ENCODE measurements around the gene AFAP1L2.

The AFAP1L2 gene

GRCh38 chr10:114283535-114284234 lies 120.6 kb downstream of the AFAP1L2 start:
- no peak for DNase-seq

GRCh38 chr10:114283091-114283490 lies 121.2 kb downstream of the AFAP1L2 start:
- no peak for DNase-seq

DNA sequence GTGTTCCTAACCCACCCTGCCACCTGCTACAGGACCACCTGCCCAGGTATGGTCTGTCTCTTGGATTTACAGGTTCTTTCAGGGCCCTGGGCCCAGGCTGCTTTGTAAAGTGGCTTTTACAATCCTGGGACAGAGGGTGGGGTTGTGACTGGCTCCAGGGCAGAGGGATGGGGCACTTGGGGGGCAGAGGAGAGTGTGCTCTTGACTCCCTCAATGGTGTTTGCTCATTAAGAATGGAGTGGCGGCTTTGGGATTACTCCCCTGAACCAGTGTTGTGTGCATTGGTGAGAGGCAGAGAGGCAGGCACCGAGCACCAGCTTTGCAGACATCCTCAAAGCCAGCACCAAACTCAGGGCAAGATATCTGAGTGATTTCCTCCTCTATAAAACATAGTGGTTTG lies 121.8 kb downstream of the AFAP1L2 start:
- DNase-seq: no peak

GRCh38 chr10:114281461-114281860 lies 122.8 kb downstream of the AFAP1L2 start:
- DNase-seq: no peak

- DNase-seq: no peak
Measured at GRCh38 chr10:114281006-114281405, 123.3 kb downstream of the AFAP1L2 start.

DNA sequence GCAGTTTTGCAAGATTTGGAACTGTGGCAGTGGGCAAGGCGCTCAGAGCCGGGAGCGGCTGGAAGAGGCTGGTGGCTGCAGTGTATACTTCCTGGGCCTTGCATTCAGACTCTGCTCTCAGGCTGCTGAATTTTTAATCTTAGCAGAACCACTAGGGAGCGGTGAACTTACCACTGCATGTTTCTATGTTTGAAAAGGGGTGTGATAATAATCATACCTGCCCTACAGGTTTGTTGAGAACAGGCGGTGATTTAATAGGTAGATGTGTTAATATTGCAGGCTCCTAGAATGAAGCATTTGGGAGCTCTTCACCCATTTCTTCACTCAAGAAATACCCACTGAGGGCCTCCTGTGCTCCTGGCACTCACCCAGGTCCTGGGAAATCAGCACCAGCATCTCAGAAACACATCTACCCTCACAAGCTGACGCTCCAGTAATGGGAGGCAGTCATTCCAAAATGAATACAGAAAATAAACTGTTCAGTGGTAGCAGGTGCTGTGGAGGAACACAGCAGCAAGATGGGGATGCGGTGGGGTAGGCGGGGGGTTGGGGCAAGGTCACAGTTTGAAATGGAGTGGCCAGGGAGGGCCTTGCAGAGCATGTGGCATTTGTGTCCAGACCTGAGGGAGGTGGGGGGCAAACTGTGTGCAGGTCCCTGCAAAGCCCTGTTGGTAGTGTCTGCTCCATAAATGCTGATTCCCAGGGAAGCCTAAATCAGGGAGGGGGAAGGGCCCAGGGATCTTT lies 124.2 kb downstream of the AFAP1L2 start:
- no peak for DNase-seq

GRCh38 chr10:114279289-114279688 lies 125.0 kb downstream of the AFAP1L2 start:
- no peak for DNase-seq

DNA sequence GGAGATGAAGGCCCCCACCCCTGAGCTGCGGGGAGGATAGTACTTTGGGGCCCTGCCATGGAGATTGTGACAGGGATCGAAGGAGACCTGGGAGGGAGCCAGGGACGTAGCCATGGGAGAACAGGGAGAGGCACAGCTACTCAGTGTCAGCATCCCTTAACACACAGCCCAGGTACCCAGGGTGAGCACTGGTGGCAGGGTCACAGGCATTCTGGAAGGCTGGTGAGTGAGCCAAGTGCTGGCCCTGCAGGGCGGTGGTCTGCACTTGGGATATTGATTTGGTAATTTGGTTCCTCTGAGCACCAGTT lies 125.5 kb downstream of the AFAP1L2 start:
- no peak for DNase-seq

GRCh38 chr10:114278140-114278883 lies 126.0 kb downstream of the AFAP1L2 start:
- DNase-seq: no peak

- DNase-seq: no peak
Measured at GRCh38 chr10:114276671-114277070, 127.6 kb downstream of the AFAP1L2 start.

DNA sequence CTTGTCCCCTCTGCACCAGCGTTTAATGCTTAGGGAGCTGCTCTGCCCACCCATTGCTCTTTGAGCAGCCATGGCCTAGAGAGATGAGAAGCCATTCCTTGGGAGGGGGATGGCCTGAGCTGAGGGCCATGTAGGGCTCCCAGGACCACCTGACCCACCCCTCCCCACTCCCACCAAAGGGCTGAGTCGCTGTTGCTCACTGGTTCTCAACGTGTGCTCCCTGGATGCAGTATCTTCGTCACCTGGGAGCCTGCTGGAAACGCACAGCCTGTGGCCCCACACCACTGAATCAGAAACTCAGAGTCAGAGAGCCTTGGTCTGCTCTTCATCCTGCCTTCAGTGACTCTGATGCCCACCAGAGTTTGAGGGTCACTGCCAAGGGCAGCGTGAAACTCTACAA lies 128.2 kb downstream of the AFAP1L2 start:
- no peak for DNase-seq

GRCh38 chr10:114274616-114275453 lies 129.5 kb downstream of the AFAP1L2 start:
- no peak for DNase-seq

- no peak for DNase-seq
Measured at GRCh38 chr10:114273910-114274309, 130.4 kb downstream of the AFAP1L2 start.

GRCh38 chr10:114272696-114273095 lies 131.6 kb downstream of the AFAP1L2 start:
- no peak for DNase-seq

DNA sequence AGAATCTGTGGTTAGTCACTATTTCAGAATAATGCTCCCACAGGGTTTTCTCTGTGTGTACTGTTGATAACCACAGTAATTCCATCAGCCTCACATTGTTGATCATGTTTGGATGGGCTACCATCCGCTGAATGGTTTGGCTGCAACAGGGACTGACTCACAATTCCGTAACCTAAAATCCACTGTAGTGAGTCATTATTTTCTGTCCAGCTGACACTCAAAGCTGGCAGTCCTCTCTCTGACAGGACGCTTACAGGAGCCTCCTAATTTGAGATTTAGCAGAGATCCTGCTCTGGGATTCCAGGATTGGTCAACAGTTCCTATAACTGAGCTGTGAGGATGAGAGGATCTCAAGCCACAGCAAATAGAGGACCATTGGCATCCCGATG lies 132.5 kb downstream of the AFAP1L2 start:
- DNase-seq: no peak

DNA sequence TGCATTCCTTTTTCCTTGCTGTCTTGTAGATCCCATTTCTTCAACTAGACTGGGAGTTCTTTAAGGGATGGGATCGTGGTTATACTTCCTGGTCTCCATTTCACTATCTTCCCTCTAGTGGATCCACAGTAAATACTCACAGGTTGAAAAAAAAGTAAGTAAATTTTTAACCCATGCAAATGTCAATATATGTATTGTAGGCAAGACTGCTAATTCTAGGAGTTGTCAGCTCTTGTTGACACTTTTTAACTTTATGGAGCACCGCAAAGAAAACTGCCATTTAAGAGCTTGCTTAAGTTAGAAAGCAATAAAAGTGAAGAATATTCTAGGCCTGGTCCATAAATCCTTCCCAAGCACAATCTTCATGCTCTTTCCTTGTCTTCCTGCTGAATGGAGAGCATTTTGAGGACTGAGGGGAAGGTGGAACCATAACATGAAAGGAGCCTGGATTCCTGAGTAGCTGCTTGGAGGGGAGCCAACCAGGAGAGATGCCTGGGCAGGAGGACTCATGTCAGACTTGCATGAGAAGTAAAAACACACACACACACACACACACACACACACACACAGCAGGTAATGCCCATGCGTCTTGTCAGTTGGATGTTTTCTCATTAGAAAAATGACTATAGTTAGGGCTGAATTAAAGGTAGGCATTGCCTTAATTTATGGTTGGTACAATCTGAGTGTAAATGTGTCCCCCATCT lies 133.1 kb downstream of the AFAP1L2 start:
- DNase-seq: no peak

DNA sequence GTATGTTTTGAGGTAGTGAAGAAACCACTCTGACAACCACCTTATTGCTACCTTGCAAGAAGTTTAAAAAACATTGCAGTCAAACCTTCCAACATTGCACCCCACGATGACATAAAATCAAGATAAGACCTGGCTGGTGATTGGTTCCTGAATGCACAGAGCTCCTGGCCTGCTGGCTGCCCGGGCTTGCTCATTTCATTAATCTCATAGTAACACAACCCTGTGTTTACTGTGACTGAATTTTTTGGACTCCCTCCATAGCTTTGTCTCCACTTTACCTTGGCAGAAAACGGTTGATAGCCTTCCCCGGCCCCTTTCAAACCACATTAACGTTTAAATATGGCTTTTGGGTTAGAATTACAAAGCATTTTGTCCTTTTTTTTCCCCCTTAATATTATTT lies 137.8 kb downstream of the AFAP1L2 start:
- DNase-seq: no peak

DNA sequence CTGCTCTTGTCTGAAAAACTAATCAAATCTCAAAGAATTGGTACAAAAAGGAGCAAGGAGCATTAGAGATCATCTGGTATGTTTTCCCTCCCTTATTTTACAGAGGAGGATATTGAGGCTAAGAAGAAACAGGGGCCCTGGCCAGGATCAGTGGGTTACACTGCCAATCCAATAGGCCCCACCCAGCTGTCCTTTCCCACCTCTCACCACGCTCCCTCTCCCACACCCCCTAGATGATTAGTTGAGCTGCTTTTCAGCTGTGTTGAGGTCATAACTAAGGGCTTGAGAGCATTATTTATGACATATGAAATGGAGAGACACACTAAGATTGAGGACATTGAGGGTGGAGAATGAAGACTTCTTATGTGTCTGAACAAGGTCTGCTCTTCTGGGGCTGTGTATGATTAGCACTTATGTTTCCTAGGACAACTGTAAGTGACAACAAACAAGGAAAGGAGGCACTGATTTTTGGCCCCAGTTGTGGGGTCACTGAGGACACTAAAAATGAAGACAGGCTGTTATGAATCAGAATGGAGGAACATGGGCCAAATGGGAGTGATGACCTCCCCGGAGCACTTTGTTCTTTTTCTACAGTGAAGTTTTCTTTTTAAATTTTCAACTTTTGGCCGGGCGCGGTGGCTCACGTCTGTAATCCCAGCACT lies 138.8 kb downstream of the AFAP1L2 start:
- no peak for DNase-seq

DNA sequence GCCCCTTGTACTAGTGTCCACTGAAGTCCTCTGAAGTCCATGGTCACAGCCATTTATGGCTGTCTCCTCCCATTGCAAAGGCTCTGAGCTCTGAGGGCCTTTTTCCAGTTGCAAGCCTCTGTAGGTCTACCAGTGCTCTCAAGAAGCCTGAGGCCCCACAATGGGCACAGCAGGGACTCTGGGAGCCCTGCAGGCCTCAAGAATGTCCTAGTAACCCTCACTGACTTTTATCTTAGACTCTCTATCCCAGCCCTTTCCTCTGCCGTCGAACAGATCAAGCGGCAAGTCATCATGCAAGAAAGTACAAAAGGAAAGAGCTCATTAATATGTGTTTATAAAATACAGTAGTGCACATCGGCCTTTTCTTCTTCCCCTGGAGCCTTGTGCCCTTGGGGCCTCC lies 141.8 kb downstream of the AFAP1L2 start:
- DNase-seq: no peak

DNA sequence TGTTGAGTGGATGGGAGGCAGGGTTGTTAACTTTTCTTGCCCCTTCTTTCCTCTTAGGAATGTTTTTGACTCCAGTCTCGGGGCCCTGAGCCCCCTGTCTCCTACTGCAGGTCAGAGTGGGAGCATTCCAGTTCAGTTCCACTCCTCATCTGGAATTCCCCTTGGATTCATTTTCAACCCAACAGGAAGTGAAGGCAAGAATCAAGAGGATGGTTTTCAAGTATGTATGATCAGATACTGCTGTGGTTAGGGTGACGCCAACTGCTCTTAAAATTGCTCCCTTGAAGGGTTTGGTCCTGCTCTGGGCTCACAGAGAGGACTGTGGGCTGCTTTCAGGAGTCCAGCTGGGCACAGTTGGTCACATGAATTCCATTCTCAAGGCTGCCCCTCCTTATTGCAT lies 143.2 kb downstream of the AFAP1L2 start:
- DNase-seq: no peak

- DNase-seq: no peak
Measured at GRCh38 chr10:114260366-114260765, 143.9 kb downstream of the AFAP1L2 start.

DNA sequence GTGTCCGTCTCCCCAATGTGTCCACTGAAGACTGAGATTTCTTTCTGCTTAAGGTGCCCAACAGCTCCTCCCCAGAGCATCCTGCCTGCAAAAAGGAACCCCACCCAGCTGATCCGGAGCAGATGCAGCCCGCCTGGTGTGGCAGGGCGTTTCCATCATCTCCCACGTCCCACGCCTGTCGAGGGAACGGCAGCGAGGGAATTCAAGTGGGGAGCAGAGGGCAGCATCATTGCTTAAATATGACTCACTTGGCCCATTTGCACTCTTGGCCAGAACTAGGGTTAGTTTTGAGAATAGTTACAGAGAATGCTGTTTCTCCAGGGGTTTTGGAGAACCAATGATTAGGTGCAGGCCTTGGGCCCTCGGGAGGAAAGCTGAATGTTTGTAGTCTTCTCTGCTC lies 144.5 kb downstream of the AFAP1L2 start:
- DNase-seq: no peak
